Astrocyte (in vitro differentiated cells and primary cell): ENCODE results near the gene ARFGAP2. TPM values are rescaled to one million over a fixed set of nuclear protein-coding genes. Genes with fewer than 3 reads are reported as not detected.

Experiments
- DNase-seq: peaks from one replicate; pipeline ENCODE4 v3.0.0-alpha.2; 2010; ENCODE audit warnings: low read depth
- FAIRE-seq: peaks from 2 replicates; lab custom pipeline; 2011; peaks lifted over from hg19 to GRCh38; lab: Jason Lieb, UNC
- H2AFZ ChIP-seq: 2 replicates; pipeline ENCODE4 v1.6.0; 2012; ENCODE audit warnings: low read depth, low read length, inconsistent platforms
- H3K27ac ChIP-seq: 2 replicates; pipeline ENCODE4 v1.5.1; 2011; ENCODE audit warnings: low read depth, low read length, inconsistent platforms
- H3K27me3 ChIP-seq: 2 replicates; pipeline ENCODE4 v1.6.0; 2011; ENCODE audit warnings: low read length, inconsistent platforms; ENCODE audit not compliant: insufficient read depth
- H3K36me3 ChIP-seq: 2 replicates; pipeline ENCODE4 v1.5.1; 2011; ENCODE audit warnings: low read length, inconsistent platforms; ENCODE audit not compliant: insufficient read depth
- H3K4me1 ChIP-seq: 2 replicates; pipeline ENCODE4 v1.5.1; 2011; ENCODE audit warnings: low read length, inconsistent platforms; ENCODE audit not compliant: insufficient read depth
- H3K4me2 ChIP-seq: 2 replicates; pipeline ENCODE4 v1.6.0; 2012; ENCODE audit warnings: low read length, inconsistent platforms
- H3K4me3 ChIP-seq: 2 replicates; pipeline ENCODE4 v1.5.1; 2011; ENCODE audit warnings: low read depth, mild to moderate bottlenecking, low read length, inconsistent platforms; ENCODE audit not compliant: insufficient read depth
- H3K79me2 ChIP-seq: 2 replicates; pipeline ENCODE4 v1.6.0; 2012; ENCODE audit warnings: mild to moderate bottlenecking, low read length, inconsistent platforms; ENCODE audit not compliant: insufficient read depth
- H3K9ac ChIP-seq: 2 replicates; pipeline ENCODE4 v1.6.0; 2012; ENCODE audit warnings: mild to moderate bottlenecking, low read length, inconsistent platforms
- H3K9me3 ChIP-seq: 2 replicates; pipeline ENCODE4 v1.5.1; 2012; ENCODE audit warnings: low read depth, mild to moderate bottlenecking, low read length, inconsistent platforms; ENCODE audit not compliant: insufficient read depth
- H4K20me1 ChIP-seq: 2 replicates; pipeline ENCODE4 v1.6.0; 2012; ENCODE audit warnings: low read length, inconsistent platforms; ENCODE audit not compliant: insufficient read depth
- H3K27ac Mint-ChIP-seq: one replicate; pipeline ENCODE4 v1.8.0; 2021; ENCODE audit warnings: mild to moderate bottlenecking, mixed read lengths; ENCODE audit not compliant: unreplicated experiment
- H3K27me3 Mint-ChIP-seq: one replicate; pipeline ENCODE4 v1.8.0; 2021; ENCODE audit warnings: low read depth, mixed read lengths; ENCODE audit not compliant: unreplicated experiment
- H3K36me3 Mint-ChIP-seq: one replicate; pipeline ENCODE4 v1.8.0; 2021; ENCODE audit warnings: low read depth, mixed read lengths; ENCODE audit not compliant: unreplicated experiment
- H3K4me1 Mint-ChIP-seq: one replicate; pipeline ENCODE4 v1.8.0; 2021; ENCODE audit warnings: low read depth, mixed read lengths; ENCODE audit not compliant: unreplicated experiment
- H3K4me3 Mint-ChIP-seq: one replicate; pipeline ENCODE4 v1.8.0; 2021; ENCODE audit warnings: mild to moderate bottlenecking, moderate library complexity, mixed read lengths; ENCODE audit not compliant: unreplicated experiment
- H3K9me3 Mint-ChIP-seq: one replicate; pipeline ENCODE4 v1.8.0; 2021; ENCODE audit warnings: mild to moderate bottlenecking, mixed read lengths; ENCODE audit not compliant: unreplicated experiment
- EZH2 ChIP-seq: IDR thresholded peaks from 2 replicates; pipeline ENCODE4 v1.6.1; 2012; ENCODE audit warnings: mild to moderate bottlenecking, low read length, inconsistent platforms; ENCODE audit not compliant: insufficient read depth
- total RNA-seq: library from RNA; stranded (reverse); gene quantifications from 2 replicates; pipeline ENCODE4 v1.2.1, GENCODE V29; 2021
- TF ChIP-seq, protein P1 (sequence below): IDR thresholded peaks from 2 replicates; pipeline ENCODE4 v1.5.1; 2011; ENCODE audit warnings: low read depth, mild to moderate bottlenecking, inconsistent platforms, low read length, moderate library complexity; ENCODE audit not compliant: insufficient read depth

The ARFGAP2 gene
- total RNA-seq, 1 donor from 2014 or later, result 51.0 TPM

DNA sequence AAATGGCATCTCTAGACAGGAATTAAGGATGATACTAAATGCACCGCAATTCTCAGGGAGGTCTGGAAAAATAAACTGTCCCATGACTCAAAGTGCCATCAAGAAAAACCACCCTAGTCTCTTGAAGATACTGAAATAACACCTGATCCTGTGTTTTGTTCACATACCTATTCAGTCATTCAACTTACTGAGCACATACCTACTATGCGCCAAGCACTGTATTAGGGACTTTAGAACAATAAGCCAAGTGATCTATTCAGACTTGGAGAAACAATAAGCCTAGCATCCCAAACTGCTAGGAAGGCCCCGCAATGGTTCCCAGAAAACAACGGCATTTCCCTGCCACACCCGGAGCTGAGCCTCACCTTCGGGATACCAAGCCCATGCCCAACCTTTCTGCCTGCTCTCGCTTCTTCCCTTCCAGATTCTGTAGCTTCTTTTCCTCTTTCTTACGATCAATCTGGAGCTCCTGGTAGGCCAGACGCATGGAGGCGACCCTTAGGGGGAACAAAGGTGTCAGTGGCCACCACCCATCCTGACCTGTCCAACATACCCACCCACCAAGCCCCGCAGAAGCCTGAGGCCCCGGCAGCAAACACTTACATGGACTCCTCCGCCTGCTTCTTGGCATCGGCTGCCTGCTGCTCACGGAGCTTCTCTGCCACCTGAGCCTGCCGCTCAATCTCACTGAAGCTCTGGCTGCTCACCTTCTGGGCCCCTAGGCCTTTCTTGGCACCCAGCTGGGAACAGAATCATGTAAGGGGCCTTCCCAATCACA lies 5.4 kb downstream of the ARFGAP2 start:
- Mint-ChIP-seq H3K4me1 (peaks cover 7% of the 10 kb centered on the region), H3K36me3 (peaks cover 5% of the 10 kb centered on the region), H3K9me3 (no peaks in the 10 kb centered on the region), H3K27me3 (no peaks in the 10 kb centered on the region), H3K27ac (no peak overlapping the region), H3K4me3 (no peak overlapping the region)
- Histone ChIP-seq H4K20me1 (peaks cover 77% of the 10 kb centered on the region), H3K9me3 (no peaks in the 10 kb centered on the region), H3K27me3 (no peaks in the 10 kb centered on the region), H3K27ac (no peak overlapping the region), H2AFZ (no peak overlapping the region), H3K36me3 (peaks cover 46% of the 10 kb centered on the region), H3K79me2 (peaks cover 80% of the 10 kb centered on the region), H3K4me2 (no peak overlapping the region), H3K4me1 (peaks cover 10% of the 10 kb centered on the region), H3K9ac (no peak overlapping the region), H3K4me3 (no peak overlapping the region)
- DNase-seq (no peak), FAIRE-seq (no peak)
- TF ChIP-seq, protein P1, sequence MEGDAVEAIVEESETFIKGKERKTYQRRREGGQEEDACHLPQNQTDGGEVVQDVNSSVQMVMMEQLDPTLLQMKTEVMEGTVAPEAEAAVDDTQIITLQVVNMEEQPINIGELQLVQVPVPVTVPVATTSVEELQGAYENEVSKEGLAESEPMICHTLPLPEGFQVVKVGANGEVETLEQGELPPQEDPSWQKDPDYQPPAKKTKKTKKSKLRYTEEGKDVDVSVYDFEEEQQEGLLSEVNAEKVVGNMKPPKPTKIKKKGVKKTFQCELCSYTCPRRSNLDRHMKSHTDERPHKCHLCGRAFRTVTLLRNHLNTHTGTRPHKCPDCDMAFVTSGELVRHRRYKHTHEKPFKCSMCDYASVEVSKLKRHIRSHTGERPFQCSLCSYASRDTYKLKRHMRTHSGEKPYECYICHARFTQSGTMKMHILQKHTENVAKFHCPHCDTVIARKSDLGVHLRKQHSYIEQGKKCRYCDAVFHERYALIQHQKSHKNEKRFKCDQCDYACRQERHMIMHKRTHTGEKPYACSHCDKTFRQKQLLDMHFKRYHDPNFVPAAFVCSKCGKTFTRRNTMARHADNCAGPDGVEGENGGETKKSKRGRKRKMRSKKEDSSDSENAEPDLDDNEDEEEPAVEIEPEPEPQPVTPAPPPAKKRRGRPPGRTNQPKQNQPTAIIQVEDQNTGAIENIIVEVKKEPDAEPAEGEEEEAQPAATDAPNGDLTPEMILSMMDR, result no peak
- no peak for TF ChIP-seq EZH2

DNA sequence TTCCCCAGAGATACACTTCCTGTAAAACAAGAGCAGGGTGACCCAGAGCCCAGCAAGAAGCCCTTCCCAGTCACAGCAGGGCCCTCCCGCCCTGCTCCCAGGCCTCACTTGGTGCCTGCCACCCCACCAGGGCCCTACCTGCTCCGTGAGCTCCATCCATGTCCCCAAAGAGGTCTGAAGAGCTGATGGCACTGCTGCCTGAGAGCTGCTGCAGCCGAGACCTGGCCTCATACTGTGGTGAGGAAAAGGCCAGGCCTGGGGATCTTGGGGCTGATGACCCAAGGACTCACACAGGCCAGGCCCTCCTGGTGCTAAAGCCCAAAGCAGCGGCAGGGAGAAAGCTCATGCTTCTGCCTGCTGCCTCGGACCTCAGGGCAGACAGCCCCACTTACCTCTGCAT lies 10.3 kb downstream of the ARFGAP2 start:
- DNase-seq (no peak), FAIRE-seq (no peak)
- no peak for TF ChIP-seq EZH2
- TF ChIP-seq, protein P1, result no peak
- H3K9me3 Mint-ChIP-seq, result no peaks in the 10 kb centered on the region
- H3K27me3 ChIP-seq, result no peaks in the 10 kb centered on the region
- H2AFZ ChIP-seq, result no peak overlapping the region
- H3K79me2 ChIP-seq, result peaks cover 33% of the 10 kb centered on the region
- H3K4me1 Mint-ChIP-seq, result no peaks in the 10 kb centered on the region
- no peak overlapping the region for H3K9ac ChIP-seq
- H3K36me3 ChIP-seq, result peaks cover 33% of the 10 kb centered on the region
- no peaks in the 10 kb centered on the region for H3K27me3 Mint-ChIP-seq
- no peaks in the 10 kb centered on the region for H3K4me1 ChIP-seq
- H4K20me1 ChIP-seq, result peaks cover 55% of the 10 kb centered on the region
- no peak overlapping the region for H3K4me3 ChIP-seq
- H3K9me3 ChIP-seq, result no peaks in the 10 kb centered on the region
- no peak overlapping the region for H3K27ac ChIP-seq
- H3K36me3 Mint-ChIP-seq, result peaks cover 3% of the 10 kb centered on the region
- no peak overlapping the region for H3K4me3 Mint-ChIP-seq
- no peak overlapping the region for H3K4me2 ChIP-seq
- no peak overlapping the region for H3K27ac Mint-ChIP-seq

DNA sequence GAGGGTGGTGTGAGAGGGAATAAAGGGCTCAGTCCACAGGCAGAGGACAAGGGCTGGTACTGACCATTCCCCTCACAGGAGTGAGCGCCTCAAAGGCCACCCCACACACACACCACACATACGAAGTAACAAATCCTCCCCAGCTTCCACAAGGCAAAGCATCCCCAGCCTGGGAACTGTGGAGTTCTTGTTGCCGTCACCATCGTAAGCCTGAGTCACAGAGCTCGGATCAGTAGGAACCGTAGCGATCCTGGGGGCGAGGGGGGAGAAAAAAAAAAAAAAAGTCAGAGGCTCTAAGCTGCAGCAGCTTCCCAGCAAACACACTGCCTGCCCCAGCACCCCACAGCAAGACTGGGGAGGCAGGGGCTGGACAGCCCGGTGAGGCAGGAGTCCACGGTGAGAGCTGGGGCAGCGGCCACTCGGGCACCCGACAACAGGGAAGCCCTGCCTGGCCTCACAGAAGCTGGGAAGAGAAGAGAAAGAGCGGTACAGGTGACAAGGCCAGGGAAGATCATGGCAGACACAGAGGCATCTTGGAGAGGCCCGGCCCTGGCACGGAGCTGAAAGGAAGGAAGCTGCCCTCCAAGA lies 11.3 kb downstream of the ARFGAP2 start:
- Mint-ChIP-seq H3K4me1 (no peaks in the 10 kb centered on the region), H3K27ac (no peak overlapping the region), H3K4me3 (no peak overlapping the region), H3K36me3 (no peaks in the 10 kb centered on the region), H3K9me3 (no peaks in the 10 kb centered on the region), H3K27me3 (no peaks in the 10 kb centered on the region)
- Histone ChIP-seq H3K4me3 (no peak overlapping the region), H3K79me2 (peaks cover 25% of the 10 kb centered on the region), H4K20me1 (peaks cover 54% of the 10 kb centered on the region), H3K27ac (no peak overlapping the region), H3K9ac (no peak overlapping the region), H3K36me3 (peaks cover 28% of the 10 kb centered on the region), H3K9me3 (no peaks in the 10 kb centered on the region), H3K4me2 (no peak overlapping the region), H3K27me3 (no peaks in the 10 kb centered on the region), H2AFZ (no peak overlapping the region), H3K4me1 (no peaks in the 10 kb centered on the region)
- no peak for FAIRE-seq
- no peak for DNase-seq
- no peak for TF ChIP-seq EZH2
- TF ChIP-seq, protein P1, result no peak
